Muscle layer of colon (tissue), 2 donors: Measurements from ENCODE around the gene SMIM17.
"Not testable (repeated sequence)": the region's sequence is repeated elsewhere in the genome, so short reads cannot be mapped to it uniquely, and the experiment has no call there.

Experiments
- H3K27ac ChIP-seq: one replicate; pipeline ENCODE4 v1.7.0; 2013; ENCODE audit warnings: low read depth, mild to moderate bottlenecking, low read length, moderate library complexity
- H3K27me3 ChIP-seq, 2 donors: one replicate each; pipeline ENCODE4 v1.7.0; 2013; ENCODE audit warnings: low read length in 2 of 2, mild to moderate bottlenecking in 2 of 2; ENCODE audit not compliant: insufficient read depth in 2 of 2, control insufficient read depth in 1 of 2
- H3K36me3 ChIP-seq: one replicate; pipeline ENCODE4 v1.7.0; 2013; ENCODE audit warnings: mild to moderate bottlenecking, low read length; ENCODE audit not compliant: insufficient read depth
- H3K4me1 ChIP-seq: one replicate; pipeline ENCODE4 v1.7.0; 2013; ENCODE audit warnings: mild to moderate bottlenecking, low read length; ENCODE audit not compliant: insufficient read depth
- H3K4me3 ChIP-seq, 2 donors: one replicate each; pipeline ENCODE4 v1.7.0; 2013; ENCODE audit warnings: low read length in 2 of 2, low read depth in 1 of 2, mild to moderate bottlenecking in 1 of 2, moderate library complexity in 1 of 2
- H3K9ac ChIP-seq: one replicate; pipeline ENCODE4 v1.7.0; 2013; ENCODE audit warnings: low read length
- H3K9me3 ChIP-seq: one replicate; pipeline ENCODE4 v1.7.0; 2013; ENCODE audit warnings: mild to moderate bottlenecking, low read length
- donor health status: abdominal sarcoma.
- donor health status: Adenocarcinoma of cecum.

The SMIM17 gene

GRCh38 chr19:56660381-56661107 lies 17.6 kb downstream of the SMIM17 start:
- Histone ChIP-seq H3K27me3 (no peaks in the 10 kb centered on the region), H3K9ac (no peak overlapping the region), H3K4me3 (peak overlapping the region in 1 of 2 donors; percentile 23), H3K36me3 (peaks cover 8% of the 10 kb centered on the region), H3K27ac (no peak overlapping the region), H3K4me1 (no peaks in the 10 kb centered on the region), H3K9me3 (no peaks in the 10 kb centered on the region)

DNA sequence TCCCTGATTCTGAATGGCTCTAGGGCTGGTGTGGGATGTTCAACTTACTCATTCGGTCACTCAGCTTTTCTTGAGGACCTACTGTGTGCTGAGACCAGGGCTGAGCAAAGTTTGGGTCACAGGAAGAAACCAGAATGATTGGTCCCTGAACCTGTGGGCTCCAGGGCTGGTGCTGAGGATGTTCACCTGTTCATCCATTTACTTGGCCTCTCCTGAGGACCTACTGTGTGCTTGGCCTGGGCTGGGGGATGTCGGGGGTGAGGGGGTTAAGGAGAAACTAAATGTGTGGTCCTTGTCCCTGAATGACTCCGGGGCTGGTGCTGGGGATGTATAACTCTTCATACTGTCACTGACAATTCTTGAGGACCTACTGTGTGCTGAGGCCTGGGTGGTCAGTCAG lies 18.3 kb downstream of the SMIM17 start:
- Histone ChIP-seq H3K4me1 (no peaks in the 10 kb centered on the region), H3K27ac (no peak overlapping the region), H3K27me3 (no peaks in the 10 kb centered on the region), H3K9ac (no peak overlapping the region), H3K4me3 (peak overlapping the region in 1 of 2 donors; percentile 23), H3K36me3 (peaks cover 8% of the 10 kb centered on the region), H3K9me3 (no peaks in the 10 kb centered on the region)

- no peaks in the 10 kb centered on the region for H3K4me1 ChIP-seq
Measured at GRCh38 chr19:56663931-56664500, 21.1 kb downstream of the SMIM17 start.

DNA sequence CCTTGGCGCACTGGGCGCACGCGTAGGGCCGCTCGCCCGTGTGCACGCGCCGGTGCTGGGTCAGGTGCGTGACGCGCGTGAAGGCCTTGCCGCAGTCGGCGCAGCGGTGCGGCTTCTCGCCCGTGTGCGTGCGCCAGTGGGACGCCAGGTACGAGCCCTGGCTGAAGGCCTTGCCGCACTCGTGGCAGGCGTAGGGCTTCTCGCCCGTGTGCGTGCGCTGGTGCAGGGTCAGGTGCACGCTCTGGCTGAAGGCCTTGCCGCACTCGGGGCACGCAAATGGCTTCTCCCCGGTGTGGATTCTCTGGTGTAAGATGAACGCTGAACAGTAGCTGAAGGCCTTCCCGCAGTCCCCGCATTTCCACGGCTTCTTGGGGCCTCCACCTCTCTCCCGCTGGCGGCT lies 21.6 kb downstream of the SMIM17 start:
- Histone ChIP-seq H3K27me3 (no peaks in the 10 kb centered on the region), H3K36me3 (peaks cover 8% of the 10 kb centered on the region), H3K9ac (no peak overlapping the region), H3K4me3 (no peak overlapping the region), H3K27ac (no peak overlapping the region), H3K4me1 (no peaks in the 10 kb centered on the region), H3K9me3 (no peaks in the 10 kb centered on the region)

More at GRCh38 chr19:56663931-56664500, 21.1 kb downstream of the SMIM17 start:
- Histone ChIP-seq H3K27ac (no peak overlapping the region), H3K36me3 (peaks cover 8% of the 10 kb centered on the region), H3K9me3 (no peaks in the 10 kb centered on the region), H3K4me3 (no peak overlapping the region), H3K27me3 (no peaks in the 10 kb centered on the region), H3K9ac (no peak overlapping the region)

DNA sequence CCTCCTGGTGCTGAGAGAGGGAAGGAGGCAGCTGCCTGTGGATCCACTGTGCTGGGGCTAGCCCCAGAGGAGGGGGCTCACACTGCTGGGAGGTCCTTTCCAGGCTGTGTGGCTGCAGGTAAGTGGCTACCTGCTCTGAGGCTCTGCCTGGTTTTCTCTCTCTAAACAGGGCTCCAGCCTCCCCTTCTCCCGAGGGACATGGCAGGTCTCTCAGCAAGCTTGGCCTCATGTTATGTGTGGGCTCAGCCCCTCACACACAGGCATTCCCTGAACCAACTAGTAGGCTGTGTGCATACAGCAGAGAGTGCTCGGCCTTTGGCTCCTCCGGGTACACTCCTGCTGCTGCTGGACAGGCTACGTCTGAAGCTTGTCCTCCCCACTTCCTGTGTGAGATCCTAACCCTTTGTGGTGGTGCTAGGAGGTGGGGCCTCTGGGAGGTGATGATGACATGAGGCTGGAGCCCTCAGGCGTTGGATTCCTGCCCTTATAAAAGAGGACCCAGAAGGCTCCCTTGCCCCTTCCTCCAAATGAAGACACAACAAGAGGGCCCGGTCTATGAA lies 24.4 kb downstream of the SMIM17 start:
- Histone ChIP-seq H3K4me1 (peaks cover 11% of the 10 kb centered on the region), H3K9me3 (no peaks in the 10 kb centered on the region), H3K9ac (no peak overlapping the region), H3K27ac (no peak overlapping the region), H3K27me3 (no peaks in the 10 kb centered on the region), H3K4me3 (no peak overlapping the region), H3K36me3 (peaks cover 8% of the 10 kb centered on the region)

- no peaks in the 10 kb centered on the region for H3K27me3 ChIP-seq
- no peaks in the 10 kb centered on the region for H3K9me3 ChIP-seq
- H3K36me3 ChIP-seq, result peaks cover under 1% of the 10 kb centered on the region
- no peak overlapping the region for H3K9ac ChIP-seq
- no peak overlapping the region for H3K27ac ChIP-seq
- peaks cover 11% of the 10 kb centered on the region for H3K4me1 ChIP-seq
- no peak overlapping the region for H3K4me3 ChIP-seq
Measured at GRCh38 chr19:56668676-56669075, 25.7 kb downstream of the SMIM17 start.

GRCh38 chr19:56670401-56670960 lies 27.5 kb downstream of the SMIM17 start:
- no peaks in the 10 kb centered on the region for H3K9me3 ChIP-seq
- H3K27ac ChIP-seq, result no peak overlapping the region
- peak overlapping the region; percentile 86 for H3K9ac ChIP-seq
- no peaks in the 10 kb centered on the region for H3K27me3 ChIP-seq
- H3K36me3 ChIP-seq, result no peaks in the 10 kb centered on the region
- H3K4me3 ChIP-seq, result peak overlapping the region; percentile 82 to 97
- H3K4me1 ChIP-seq, result peaks cover 11% of the 10 kb centered on the region

DNA sequence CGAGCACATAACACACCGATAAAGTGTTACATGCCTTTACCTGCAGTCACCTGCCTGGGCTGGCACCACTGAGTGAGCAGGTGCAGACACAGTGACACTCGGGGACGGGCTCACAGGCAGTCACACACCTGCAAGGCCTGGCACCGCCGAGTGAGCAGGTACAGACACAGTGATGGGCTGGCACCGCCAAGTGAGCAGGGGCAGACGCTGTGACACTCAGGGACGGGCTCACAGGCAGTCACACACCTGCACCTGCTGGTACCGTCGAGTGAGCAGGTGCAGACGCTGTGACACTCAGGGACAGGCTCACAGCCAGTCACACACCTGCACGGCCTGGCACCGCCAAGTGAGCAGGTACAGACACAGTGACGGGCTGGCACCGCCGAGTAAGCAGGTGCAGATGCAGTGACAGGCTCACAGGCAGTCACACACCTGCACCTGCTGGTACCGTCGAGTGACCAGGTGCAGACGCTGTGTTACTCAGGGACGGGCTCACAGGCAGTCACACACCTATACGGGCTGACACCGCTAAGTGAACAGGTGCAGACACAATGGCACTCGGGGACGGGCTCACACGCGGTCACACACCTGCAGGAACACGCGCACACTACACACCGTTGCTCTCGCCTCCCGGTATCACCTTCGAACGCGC lies 28.1 kb downstream of the SMIM17 start:
- H3K4me1 ChIP-seq, result peaks cover 11% of the 10 kb centered on the region
- peak overlapping the region; percentile 73 for H3K27ac ChIP-seq
- H3K36me3 ChIP-seq, result no peaks in the 10 kb centered on the region
- H3K27me3 ChIP-seq, result no peaks in the 10 kb centered on the region
- no peaks in the 10 kb centered on the region for H3K9me3 ChIP-seq
- H3K4me3 ChIP-seq, result peak overlapping the region; percentile 82 to 97
- H3K9ac ChIP-seq, result peak overlapping the region; percentile 86

DNA sequence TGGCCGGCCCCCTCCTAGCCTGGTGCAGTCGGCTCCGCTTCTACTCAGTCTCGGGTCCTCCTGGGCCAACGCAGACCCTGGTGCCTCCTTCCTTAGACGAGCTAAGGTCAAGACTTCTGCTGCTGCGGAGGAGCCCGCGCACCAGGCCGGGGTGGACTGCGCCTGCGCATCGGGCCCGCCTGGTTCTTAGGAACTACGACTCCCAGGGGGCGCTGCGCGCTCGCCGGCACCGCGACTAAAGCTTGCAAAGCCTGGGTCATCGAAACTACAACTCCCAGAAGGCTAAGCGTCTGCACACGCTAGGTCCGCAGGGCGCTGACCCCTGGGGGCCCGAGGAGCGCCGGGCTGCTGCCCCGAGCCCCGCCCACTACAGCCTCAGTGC lies 28.6 kb downstream of the SMIM17 start, which contains the start of gene ZNF835:
ZNF835 (minus strand) TSS at position 145 of the 382 bp plus-strand sequence. CDS start 6,559 bp downstream, outside the sequence.
- Histone ChIP-seq H3K36me3 (no peaks in the 10 kb centered on the region), H3K9me3 (no peaks in the 10 kb centered on the region), H3K4me3 (peak within 1 kb of the TSS; percentile 82 to 97), H3K27me3 (no peaks in the 10 kb centered on the region), H3K27ac (peak within 1 kb of the TSS; percentile 73), H3K4me1 (peaks cover 11% of the 10 kb centered on the region), H3K9ac (peak within 1 kb of the TSS; percentile 86)

DNA sequence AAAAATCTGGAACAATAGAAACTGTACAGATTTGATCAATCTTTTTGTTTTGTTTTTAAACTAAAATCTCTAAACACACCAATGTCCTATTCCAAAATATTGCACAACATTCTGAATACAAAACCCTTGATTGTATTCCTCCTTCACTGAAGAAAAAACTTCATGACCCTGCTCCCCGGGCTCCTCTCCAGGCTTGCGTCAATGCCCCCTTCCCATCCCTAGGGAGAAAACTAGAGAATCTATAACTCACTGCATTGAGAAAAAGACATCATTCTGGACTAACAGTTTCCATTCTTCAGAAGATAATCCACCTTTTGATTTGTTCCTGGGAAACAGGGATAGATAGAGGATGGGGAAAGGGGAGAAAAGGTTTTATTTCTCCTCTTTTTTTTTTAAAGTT lies 29.7 kb downstream of the SMIM17 start:
- not testable (repeated sequence) for H3K4me3 ChIP-seq, H3K9me3 ChIP-seq, H3K27ac ChIP-seq, H3K9ac ChIP-seq, H3K36me3 ChIP-seq, H3K27me3 ChIP-seq
- H3K4me1 ChIP-seq, result peaks cover 11% of the 10 kb centered on the region

- H3K4me3 ChIP-seq, result no peak overlapping the region
- H3K4me1 ChIP-seq, result no peaks in the 10 kb centered on the region
- no peak overlapping the region for H3K27ac ChIP-seq
- H3K9me3 ChIP-seq, result no peaks in the 10 kb centered on the region
- H3K9ac ChIP-seq, result no peak overlapping the region
- no peaks in the 10 kb centered on the region for H3K36me3 ChIP-seq
- H3K27me3 ChIP-seq, result no peaks in the 10 kb centered on the region
Measured at GRCh38 chr19:56678205-56678604, 35.2 kb downstream of the SMIM17 start.
